Fibroblast of mammary gland (primary cell): ENCODE results near the gene SEC16A.
A peak's percentile ranks its signal among the peaks of the same experiment; 100 is the strongest.
"Not testable (repeated sequence)": the region's sequence is repeated elsewhere in the genome, so short reads cannot be mapped to it uniquely, and the experiment has no call there.

ENCODE experiments used
- DNase-seq: peaks from one replicate; pipeline ENCODE4 v3.0.0-alpha.2; 2010; ENCODE audit warnings: low read depth
- H3K4me3 ChIP-seq: 2 replicates; pipeline ENCODE4 v1.5.1; 2011; ENCODE audit warnings: low read depth, mild to moderate bottlenecking, low read length, moderate library complexity; ENCODE audit not compliant: control insufficient read depth
- CTCF ChIP-seq: conservative IDR thresholded peaks from 2 replicates; pipeline ENCODE4 v1.5.1; 2011; ENCODE audit warnings: low read depth, low read length, inconsistent platforms; ENCODE audit not compliant: control insufficient read depth, insufficient read depth

Gene SEC16A

DNA sequence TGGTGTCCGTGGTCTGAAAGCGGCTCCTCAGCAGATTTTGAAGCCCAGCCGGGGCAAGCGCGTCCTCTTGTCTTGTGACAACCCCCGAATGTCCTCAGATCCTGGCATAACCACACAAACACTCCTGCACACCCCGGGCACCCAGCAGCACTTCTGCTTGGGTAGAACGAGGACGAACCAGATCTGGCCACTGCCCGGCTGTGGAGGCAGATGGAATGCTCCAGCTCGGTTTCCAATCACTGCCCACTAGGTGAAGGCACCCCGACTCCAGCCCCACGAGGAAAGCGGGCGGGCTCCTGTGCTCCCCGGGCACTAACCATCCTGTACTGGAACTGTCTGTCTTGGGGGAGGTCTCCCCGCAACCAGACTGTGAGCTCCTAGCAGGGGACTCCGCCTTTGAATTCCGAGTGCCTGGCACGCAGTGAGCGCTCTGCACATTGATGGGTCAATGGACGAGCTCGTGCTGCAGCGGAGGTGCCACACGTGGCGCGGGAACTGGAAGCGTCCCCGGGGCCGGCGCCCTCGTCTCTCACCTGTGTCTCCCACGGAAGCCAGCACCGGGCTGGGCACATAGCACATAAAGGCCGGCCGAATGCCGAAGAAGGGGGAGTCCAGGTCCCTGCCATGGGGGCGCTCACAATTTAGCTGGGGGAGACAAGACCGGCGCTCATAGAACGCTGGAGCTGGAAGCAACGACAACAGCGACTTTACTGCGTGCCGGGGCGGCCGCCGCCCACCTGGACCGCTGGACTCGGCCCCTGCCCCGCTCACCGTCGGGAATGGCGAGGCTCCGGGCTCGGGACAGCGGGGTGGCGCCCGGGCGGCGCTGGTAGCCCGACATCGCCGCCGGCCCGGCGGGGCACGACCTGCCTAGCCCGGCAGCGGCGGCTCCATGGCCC lies 73.0 kb downstream of the SEC16A start:
- H3K4me3 ChIP-seq, result peak overlapping the region; percentile 75
- TF ChIP-seq CTCF, result no peak
- peak; percentile 31 for DNase-seq

GRCh38 chr9:136407911-136408310 lies 74.9 kb downstream of the SEC16A start:
- H3K4me3 ChIP-seq, result no peak overlapping the region
- no peak for DNase-seq
- no peak for TF ChIP-seq CTCF

GRCh38 chr9:136407061-136407460 lies 75.8 kb downstream of the SEC16A start:
- not testable (repeated sequence) for H3K4me3 ChIP-seq, DNase-seq

DNA sequence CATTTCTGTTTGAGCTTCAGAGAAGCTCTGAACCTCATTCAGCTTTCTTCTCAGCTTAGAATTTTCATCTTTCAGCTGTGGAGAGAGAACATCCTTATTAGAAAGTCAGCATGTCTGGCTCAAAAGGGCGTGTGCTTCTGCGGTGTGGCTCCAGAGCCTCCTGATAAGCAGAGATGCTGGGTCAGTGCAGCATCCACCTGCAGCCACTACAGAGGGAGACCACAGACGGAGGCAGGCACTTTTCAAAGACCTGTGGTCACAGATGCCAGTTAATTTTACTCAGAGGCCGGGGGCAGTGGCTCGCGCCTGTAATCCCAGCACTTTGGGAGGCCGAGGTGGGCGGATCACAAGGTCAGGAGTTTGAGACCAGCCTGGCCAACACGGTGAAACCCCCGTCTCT lies 76.9 kb downstream of the SEC16A start:
- not testable (repeated sequence) for H3K4me3 ChIP-seq, DNase-seq

DNA sequence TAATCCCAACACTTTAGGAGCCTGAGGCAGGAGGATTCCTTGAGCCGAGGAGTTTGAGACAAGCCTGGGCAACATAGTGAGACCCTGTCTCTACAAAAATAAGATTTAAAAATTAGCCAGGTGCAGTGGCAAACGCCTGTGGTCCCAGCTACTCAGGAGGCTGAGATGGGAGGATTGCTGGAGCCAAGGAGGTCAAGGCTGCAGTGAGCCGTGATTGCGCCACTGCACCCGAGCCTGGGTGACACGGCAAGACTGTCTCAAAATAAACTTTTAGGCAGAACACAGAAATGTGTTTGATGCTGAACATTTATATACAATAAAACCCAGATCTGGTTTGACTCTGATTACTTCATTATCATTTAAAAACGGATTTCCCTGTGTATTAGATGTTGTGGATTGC lies 77.4 kb downstream of the SEC16A start:
- DNase-seq, result no peak
- no peak overlapping the region for H3K4me3 ChIP-seq
- no peak for TF ChIP-seq CTCF

GRCh38 chr9:136404801-136405136 lies 78.1 kb downstream of the SEC16A start:
- no peak for DNase-seq
- no peak for TF ChIP-seq CTCF
- H3K4me3 ChIP-seq, result no peak overlapping the region

GRCh38 chr9:136403915-136404800 lies 78.7 kb downstream of the SEC16A start:
- H3K4me3 ChIP-seq, result no peak overlapping the region
- no peak for TF ChIP-seq CTCF
- DNase-seq, result no peak
